HG02884 (cell line): Measurements from ENCODE around the gene SLAMF6.
"Not testable (repeated sequence)": the region's sequence is repeated elsewhere in the genome, so short reads cannot be mapped to it uniquely, and the experiment has no call there.

ENCODE experiments used
- ATAC-seq: cut with Tn5 transposase; IDR thresholded peaks from one replicate; pipeline ENCODE4 v1.9.1; 2021; ENCODE audit warnings: mild to moderate bottlenecking, moderate library complexity; ENCODE audit not compliant: unreplicated experiment

The SLAMF6 gene

GRCh38 chr1:160544647-160545046, 21.6 kb upstream of the SLAMF6 start:
- ATAC-seq: no peak

GRCh38 chr1:160542303-160542945, 19.4 kb upstream of the SLAMF6 start:
- no peak for ATAC-seq

- no peak for ATAC-seq
These were observed 18.7 kb upstream of the SLAMF6 start for GRCh38 chr1:160541622-160542302.

- no peak for ATAC-seq
These were observed 17.8 kb upstream of the SLAMF6 start for GRCh38 chr1:160540859-160541233.

- ATAC-seq: peak; percentile 93
These were observed 17.2 kb upstream of the SLAMF6 start for GRCh38 chr1:160539990-160540858.

GRCh38 chr1:160539684-160539989, 16.6 kb upstream of the SLAMF6 start:
- ATAC-seq: no peak

GRCh38 chr1:160538985-160539651, 16.1 kb upstream of the SLAMF6 start:
- ATAC-seq: no peak

- ATAC-seq: no peak
These were observed 14.9 kb upstream of the SLAMF6 start for GRCh38 chr1:160537714-160538665.

GRCh38 chr1:160534823-160535605, 12.0 kb upstream of the SLAMF6 start:
- ATAC-seq: no peak

GRCh38 chr1:160532557-160532813, 9.4 kb upstream of the SLAMF6 start:
- not testable (repeated sequence) for ATAC-seq

- ATAC-seq: not testable (repeated sequence)
These were observed 8.9 kb upstream of the SLAMF6 start for GRCh38 chr1:160531809-160532556.

- not testable (repeated sequence) for ATAC-seq
These were observed 6.4 kb upstream of the SLAMF6 start for GRCh38 chr1:160529401-160529952.

- ATAC-seq: not testable (repeated sequence)
These were observed 734 bp upstream of the SLAMF6 start for GRCh38 chr1:160523789-160524188.

- no peak for ATAC-seq
These were observed 919 bp downstream of the SLAMF6 start for GRCh38 chr1:160522136-160522535.

- no peak for ATAC-seq
These were observed 1.5 kb downstream of the SLAMF6 start for GRCh38 chr1:160521554-160521953.

GRCh38 chr1:160520999-160521398, 2.1 kb downstream of the SLAMF6 start:
- no peak for ATAC-seq

- ATAC-seq: no peak
These were observed 2.5 kb downstream of the SLAMF6 start for GRCh38 chr1:160520582-160520981.

GRCh38 chr1:160519642-160520435, 3.2 kb downstream of the SLAMF6 start:
- ATAC-seq: no peak
